Activated naive CD8-positive, alpha-beta T cell treated with anti-CD3 and anti-CD28 coated beads, Interleukin-2, amount 10 ng/mL, durations not matched to agents 7 days and 5 days (primary cell): ENCODE data around the gene ZNF423. TPM values are rescaled to one million over a fixed set of nuclear protein-coding genes. Genes with fewer than 3 reads are reported as not detected.
A peak's percentile ranks its signal among the peaks of the same experiment; 100 is the strongest.
"Not testable (repeated sequence)": the region's sequence is repeated elsewhere in the genome, so short reads cannot be mapped to it uniquely, and the experiment has no call there.

ENCODE experiments used
- ATAC-seq: fragments of 150-1000 bp; cut with Tn5 transposase; one replicate; pipeline ENCODE4 v1.10.0; 2021; ENCODE audit warnings: low read depth, moderate library complexity
- POLR2A ChIA-PET: fragments of 350-600 bp; sonication (Branson Sonifier 250); formaldehyde crosslinking; loops from one replicate; lab custom pipeline; 2021; ENCODE audit warnings: antibody characterized with exemption; lab: Charles Lee
- DNase-seq: peaks from one replicate; pipeline ENCODE4 v3.0.0; 2021
- H3K27ac Mint-ChIP-seq: one replicate; pipeline ENCODE4 v1.8.0; 2022; ENCODE audit warnings: mild to moderate bottlenecking, mixed read lengths
- H3K27me3 Mint-ChIP-seq: one replicate; pipeline ENCODE4 v1.8.0; 2022; ENCODE audit warnings: mild to moderate bottlenecking, moderate library complexity, mixed read lengths
- H3K36me3 Mint-ChIP-seq: one replicate; pipeline ENCODE4 v1.8.0; 2021; ENCODE audit warnings: mild to moderate bottlenecking, mixed read lengths
- H3K4me1 Mint-ChIP-seq: one replicate; pipeline ENCODE4 v1.8.0; 2021; ENCODE audit warnings: mixed read lengths
- H3K4me3 Mint-ChIP-seq: one replicate; pipeline ENCODE4 v1.8.0; 2022; ENCODE audit warnings: mild to moderate bottlenecking, moderate library complexity, mixed read lengths
- H3K9me3 Mint-ChIP-seq: one replicate; pipeline ENCODE4 v1.8.0; 2021; ENCODE audit warnings: mixed read lengths
- total RNA-seq, 2 experiments: library from RNA; stranded (reverse); gene quantifications; one replicate each; pipeline ENCODE4 v1.2.3, GENCODE V29; 2021

Gene ZNF423
- total RNA-seq, 2 experiments from 2014 or later = 0.06 TPM; not detected in 1

- POLR2A ChIA-PET = no interaction called here
- Mint-ChIP-seq H3K27ac (no peak overlapping the region), H3K4me1 (peaks cover 2% of the 10 kb centered on the region), H3K9me3 (no peaks in the 10 kb centered on the region), H3K27me3 (no peaks in the 10 kb centered on the region), H3K36me3 (no peaks in the 10 kb centered on the region), H3K4me3 (no peak overlapping the region)
- no peak for DNase-seq
- no peak for ATAC-seq
Measured at GRCh38 chr16:49519741-49520140, 336.2 kb downstream of the ZNF423 start.

GRCh38 chr16:49519008-49519656 lies 336.8 kb downstream of the ZNF423 start:
- no peak for DNase-seq
- no peak overlapping the region for H3K27ac Mint-ChIP-seq
- no peak for ATAC-seq

GRCh38 chr16:49516382-49517036 lies 339.4 kb downstream of the ZNF423 start:
- no peaks in the 10 kb centered on the region for H3K36me3 Mint-ChIP-seq
- no peaks in the 10 kb centered on the region for H3K9me3 Mint-ChIP-seq
- H3K27ac Mint-ChIP-seq = no peak overlapping the region
- no peaks in the 10 kb centered on the region for H3K27me3 Mint-ChIP-seq
- H3K4me3 Mint-ChIP-seq = no peak overlapping the region
- no peak for ATAC-seq
- POLR2A ChIA-PET = no interaction called here
- no peak for DNase-seq
- no peaks in the 10 kb centered on the region for H3K4me1 Mint-ChIP-seq

More at GRCh38 chr16:49519008-49519656, 336.8 kb downstream of the ZNF423 start:
- no peaks in the 10 kb centered on the region for H3K27me3 Mint-ChIP-seq
- H3K9me3 Mint-ChIP-seq = no peaks in the 10 kb centered on the region
- POLR2A ChIA-PET = no interaction called here
- peaks cover 2% of the 10 kb centered on the region for H3K4me1 Mint-ChIP-seq
- H3K4me3 Mint-ChIP-seq = no peak overlapping the region
- no peaks in the 10 kb centered on the region for H3K36me3 Mint-ChIP-seq

- POLR2A ChIA-PET = no interaction called here
- Mint-ChIP-seq H3K9me3 (no peaks in the 10 kb centered on the region), H3K27me3 (no peaks in the 10 kb centered on the region)
Measured at GRCh38 chr16:49515861-49516260, 340.1 kb downstream of the ZNF423 start.

GRCh38 chr16:49515016-49515565 lies 340.8 kb downstream of the ZNF423 start:
- Mint-ChIP-seq H3K4me1 (no peaks in the 10 kb centered on the region), H3K4me3 (no peak overlapping the region), H3K9me3 (no peaks in the 10 kb centered on the region), H3K27me3 (no peaks in the 10 kb centered on the region), H3K36me3 (no peaks in the 10 kb centered on the region), H3K27ac (no peak overlapping the region)
- DNase-seq (no peak), ATAC-seq (no peak)
- POLR2A ChIA-PET = interaction anchor here (0.6 kb wide), 1 partner anchor 14 kb away, joined by 3 read pairs; no protein-coding TSS in a partner anchor

More at GRCh38 chr16:49515861-49516260, 340.1 kb downstream of the ZNF423 start:
- Mint-ChIP-seq H3K27ac (no peak overlapping the region), H3K36me3 (no peaks in the 10 kb centered on the region), H3K4me1 (no peaks in the 10 kb centered on the region), H3K4me3 (no peak overlapping the region)
- no peak for ATAC-seq
- no peak for DNase-seq

- ATAC-seq = no peak
- H3K4me3 Mint-ChIP-seq = no peak overlapping the region
- POLR2A ChIA-PET = interaction anchor here (0.6 kb wide), 1 partner anchor 15 kb away, joined by 3 read pairs; no protein-coding TSS in a partner anchor
Measured at GRCh38 chr16:49514073-49514980, 341.6 kb downstream of the ZNF423 start.

GRCh38 chr16:49513040-49513439 lies 342.9 kb downstream of the ZNF423 start:
- no peaks in the 10 kb centered on the region for H3K27me3 Mint-ChIP-seq
- H3K9me3 Mint-ChIP-seq = no peaks in the 10 kb centered on the region
- no peak overlapping the region for H3K4me3 Mint-ChIP-seq
- no peak overlapping the region for H3K27ac Mint-ChIP-seq
- DNase-seq = no peak
- no peaks in the 10 kb centered on the region for H3K4me1 Mint-ChIP-seq
- no peak for ATAC-seq
- POLR2A ChIA-PET = no interaction called here
- H3K36me3 Mint-ChIP-seq = no peaks in the 10 kb centered on the region

More at GRCh38 chr16:49514073-49514980, 341.6 kb downstream of the ZNF423 start:
- no peaks in the 10 kb centered on the region for H3K36me3 Mint-ChIP-seq
- no peaks in the 10 kb centered on the region for H3K4me1 Mint-ChIP-seq
- no peaks in the 10 kb centered on the region for H3K9me3 Mint-ChIP-seq
- H3K27ac Mint-ChIP-seq = no peak overlapping the region
- H3K27me3 Mint-ChIP-seq = no peaks in the 10 kb centered on the region
- no peak for DNase-seq

- H3K4me1 Mint-ChIP-seq = no peaks in the 10 kb centered on the region
- no peak for DNase-seq
- no peak overlapping the region for H3K4me3 Mint-ChIP-seq
- no peaks in the 10 kb centered on the region for H3K9me3 Mint-ChIP-seq
- POLR2A ChIA-PET = no interaction called here
- H3K36me3 Mint-ChIP-seq = no peaks in the 10 kb centered on the region
- ATAC-seq = no peak
- H3K27me3 Mint-ChIP-seq = no peaks in the 10 kb centered on the region
- no peak overlapping the region for H3K27ac Mint-ChIP-seq
Measured at GRCh38 chr16:49510654-49511305, 345.1 kb downstream of the ZNF423 start.

GRCh38 chr16:49510141-49510540 lies 345.8 kb downstream of the ZNF423 start:
- H3K36me3 Mint-ChIP-seq = no peaks in the 10 kb centered on the region
- no peak overlapping the region for H3K4me3 Mint-ChIP-seq
- H3K9me3 Mint-ChIP-seq = no peaks in the 10 kb centered on the region
- H3K27me3 Mint-ChIP-seq = no peaks in the 10 kb centered on the region
- POLR2A ChIA-PET = no interaction called here
- no peak overlapping the region for H3K27ac Mint-ChIP-seq
- no peaks in the 10 kb centered on the region for H3K4me1 Mint-ChIP-seq
- ATAC-seq (no peak), DNase-seq (no peak)

GRCh38 chr16:49506058-49507013 lies 349.6 kb downstream of the ZNF423 start:
- H3K9me3 Mint-ChIP-seq, H3K27me3 Mint-ChIP-seq, DNase-seq, ATAC-seq, H3K4me3 Mint-ChIP-seq, H3K4me1 Mint-ChIP-seq, POLR2A ChIA-PET, H3K36me3 Mint-ChIP-seq, H3K27ac Mint-ChIP-seq: not testable (repeated sequence)

- DNase-seq (peak; percentile 6), ATAC-seq (no peak)
- peaks cover 8% of the 10 kb centered on the region for H3K4me1 Mint-ChIP-seq
- no peak overlapping the region for H3K4me3 Mint-ChIP-seq
- no peaks in the 10 kb centered on the region for H3K9me3 Mint-ChIP-seq
- no peaks in the 10 kb centered on the region for H3K36me3 Mint-ChIP-seq
- no peak overlapping the region for H3K27ac Mint-ChIP-seq
- no peaks in the 10 kb centered on the region for H3K27me3 Mint-ChIP-seq
- POLR2A ChIA-PET = no interaction called here
Measured at GRCh38 chr16:49505556-49505955, 350.4 kb downstream of the ZNF423 start.

- Mint-ChIP-seq H3K27ac (no peak overlapping the region), H3K9me3 (no peaks in the 10 kb centered on the region), H3K27me3 (no peaks in the 10 kb centered on the region), H3K4me1 (peaks cover 8% of the 10 kb centered on the region), H3K36me3 (no peaks in the 10 kb centered on the region), H3K4me3 (no peak overlapping the region)
- POLR2A ChIA-PET = no interaction called here
- ATAC-seq = no peak
- peak; percentile 7 for DNase-seq
Measured at GRCh38 chr16:49504626-49505025, 351.3 kb downstream of the ZNF423 start.
